GM23248 (cell line): ENCODE measurements around the gene FRS2.

Source experiments
- EZH2 ChIP-seq: fragments of 200-600 bp; sonication (generic); IDR thresholded peaks from 2 replicates; pipeline ENCODE4 v1.6.1; 2018; ENCODE audit warnings: antibody characterized with exemption, mild to moderate bottlenecking; ENCODE audit not compliant: insufficient read depth, poor library complexity, severe bottlenecking
- EZH2phosphoT487 ChIP-seq: fragments of 200-600 bp; sonication (generic); IDR thresholded peaks from 2 replicates; pipeline ENCODE4 v1.6.1; 2018; ENCODE audit warnings: antibody characterized with exemption, moderate library complexity, mild to moderate bottlenecking, low read depth; ENCODE audit not compliant: insufficient read depth

- TF ChIP-seq EZH2 (no peak), EZH2phosphoT487 (no peak)
Observed at GRCh38 chr12:69508091-69508490, 37.9 kb downstream of the FRS2 start.
